GM23338 (cell line): Measurements from ENCODE around the gene PAM16. TPM values are rescaled to one million over a fixed set of nuclear protein-coding genes. Genes with fewer than 3 reads are reported as not detected.

ENCODE experiments used
- ATAC-seq: fragments of 200-7000 bp; cut with Tn5 transposase; 3 replicates; pipeline ENCODE4 v1.9.1; 2020
- DNase-seq: peaks from one replicate; pipeline ENCODE4 v3.0.0-alpha.2; 2015; ENCODE audit warnings: low spot score
- H2AFZ ChIP-seq: fragments of 200-600 bp; sonication (generic); 2 replicates; pipeline ENCODE4 v1.8.0; 2016; ENCODE audit warnings: antibody characterized with exemption, mild to moderate bottlenecking, moderate library complexity
- H3F3A ChIP-seq: fragments of 200-600 bp; sonication (generic); replicated peaks from 2 replicates; pipeline ENCODE4 v1.8.0; 2017; ENCODE audit warnings: antibody characterized with exemption, mixed run types, low read depth
- H3K27ac ChIP-seq: fragments of 200-600 bp; sonication (generic); 2 replicates; pipeline ENCODE4 v1.6.1; 2016; ENCODE audit warnings: low read depth
- H3K27me3 ChIP-seq: fragments of 200-600 bp; sonication (generic); 2 replicates; pipeline ENCODE4 v1.8.0; 2016; ENCODE audit warnings: mild to moderate bottlenecking, mixed run types, moderate library complexity; ENCODE audit not compliant: insufficient read depth
- H3K36me3 ChIP-seq: fragments of 200-600 bp; sonication (generic); 2 replicates; pipeline ENCODE4 v1.8.0; 2016; ENCODE audit warnings: mild to moderate bottlenecking; ENCODE audit not compliant: insufficient read depth
- H3K4me1 ChIP-seq: fragments of 200-600 bp; sonication (generic); 2 replicates; pipeline ENCODE4 v1.8.0; 2016; ENCODE audit warnings: mild to moderate bottlenecking, moderate library complexity; ENCODE audit not compliant: insufficient read depth
- H3K4me2 ChIP-seq: fragments of 200-600 bp; sonication (generic); 2 replicates; pipeline ENCODE4 v1.7.1; 2017; ENCODE audit warnings: mixed run types
- H3K4me3 ChIP-seq: fragments of 200-600 bp; sonication (generic); 2 replicates; pipeline ENCODE4 v1.6.1; 2016; ENCODE audit warnings: mixed run types
- H3K79me2 ChIP-seq: fragments of 200-600 bp; sonication (generic); replicated peaks from 2 replicates; pipeline ENCODE4 v1.8.0; 2017; ENCODE audit warnings: mild to moderate bottlenecking; ENCODE audit not compliant: insufficient read depth
- H3K9me2 ChIP-seq: fragments of 200-600 bp; sonication (generic); 2 replicates; pipeline ENCODE4 v1.8.0; 2017; ENCODE audit not compliant: insufficient read depth
- H4K20me1 ChIP-seq: fragments of 200-600 bp; sonication (generic); replicated peaks from 2 replicates; pipeline ENCODE4 v1.8.0; 2017; ENCODE audit warnings: mild to moderate bottlenecking; ENCODE audit not compliant: insufficient read depth
- H3K27ac Mint-ChIP-seq: 2 replicates; pipeline ENCODE4 v1.8.0; 2020; ENCODE audit warnings: inconsistent platforms, mild to moderate bottlenecking, moderate library complexity, mixed read lengths
- H3K27me3 Mint-ChIP-seq: 3 replicates; pipeline ENCODE4 v1.8.0; 2022; ENCODE audit warnings: low read depth, mild to moderate bottlenecking, moderate library complexity, mixed read lengths, inconsistent platforms; ENCODE audit not compliant: insufficient read depth, poor library complexity
- H3K36me3 Mint-ChIP-seq: 3 replicates; pipeline ENCODE4 v1.8.0; 2021; ENCODE audit warnings: low read depth, mild to moderate bottlenecking, inconsistent platforms, moderate library complexity, mixed read lengths
- H3K4me1 Mint-ChIP-seq: 3 replicates; pipeline ENCODE4 v1.8.0; 2020; ENCODE audit warnings: mild to moderate bottlenecking, inconsistent platforms, mixed read lengths
- H3K4me3 Mint-ChIP-seq: 3 replicates; pipeline ENCODE4 v1.8.0; 2021; ENCODE audit warnings: moderate library complexity, mild to moderate bottlenecking, inconsistent platforms, mixed read lengths
- H3K9me3 Mint-ChIP-seq: 3 replicates; pipeline ENCODE4 v1.8.0; 2020; ENCODE audit warnings: moderate library complexity, mild to moderate bottlenecking, inconsistent platforms, mixed read lengths
- CREB1 ChIP-seq: fragments of 250-450 bp; sonication (Bioruptor Pico); IDR thresholded peaks from 2 replicates; pipeline ENCODE4 v1.5.0; 2020; ENCODE audit warnings: low read depth, mild to moderate bottlenecking, moderate library complexity
- CTCF ChIP-seq, 2 experiments: fragments of 200-600 bp in 1 of 2; sonication (generic) in 1 of 2; conservative IDR thresholded peaks; 2 replicates each; pipeline versions ENCODE4 v1.5.1 to v1.6.1; 2016 to 2017; ENCODE audit warnings: antibody characterized with exemption in 2 of 2, low read depth in 2 of 2, mild to moderate bottlenecking in 2 of 2, moderate library complexity in 1 of 2
- ETS1 ChIP-seq: IDR thresholded peaks from 2 replicates; pipeline ENCODE4 v1.6.1; 2016; ENCODE audit warnings: antibody characterized with exemption
- EZH2 ChIP-seq: fragments of 200-600 bp; sonication (generic); IDR thresholded peaks from one replicate; pipeline ENCODE4 v1.8.0; 2017; ENCODE audit warnings: antibody characterized with exemption, mild to moderate bottlenecking, low read depth; ENCODE audit not compliant: unreplicated experiment
- EZH2phosphoT487 ChIP-seq: fragments of 200-600 bp; sonication (generic); IDR thresholded peaks from one replicate; pipeline ENCODE4 v1.8.1; 2018; ENCODE audit warnings: antibody characterized with exemption; ENCODE audit not compliant: unreplicated experiment
- JUNB ChIP-seq: IDR thresholded peaks from one replicate; pipeline ENCODE4 v1.6.1; 2016; ENCODE audit warnings: antibody characterized with exemption; ENCODE audit not compliant: unreplicated experiment
- NANOG ChIP-seq: IDR thresholded peaks from 2 replicates; pipeline ENCODE4 v1.6.1; 2016; ENCODE audit warnings: antibody characterized with exemption, borderline replicate concordance
- POLR2AphosphoS5 ChIP-seq: IDR thresholded peaks from 2 replicates; pipeline ENCODE4 v1.6.1; 2016; ENCODE audit warnings: antibody characterized with exemption, low read depth
- REST ChIP-seq: IDR thresholded peaks from one replicate; pipeline ENCODE4 v1.6.1; 2018; ENCODE audit warnings: antibody characterized with exemption; ENCODE audit not compliant: unreplicated experiment
- STAT1 ChIP-seq: IDR thresholded peaks from one replicate; pipeline ENCODE4 v1.6.1; 2016; ENCODE audit warnings: antibody characterized with exemption; ENCODE audit not compliant: unreplicated experiment
- ZNF114 ChIP-seq: fragments of 250-450 bp; sonication (Bioruptor Pico); IDR thresholded peaks from 2 replicates; pipeline ENCODE4 v1.5.0; 2020; ENCODE audit warnings: mild to moderate bottlenecking, moderate library complexity
- ZNF331 ChIP-seq: fragments of 250-450 bp; sonication (Bioruptor Pico); IDR thresholded peaks from 2 replicates; pipeline ENCODE4 v1.5.0; 2020; ENCODE audit warnings: low read depth, mild to moderate bottlenecking, moderate library complexity
- polyA plus RNA-seq: library from polyadenylated mRNA; unstranded; fragments of >200 nt; fragmentation: Nextera tagmentation; extraction: Ambion mirVana; gene quantifications from 2 replicates; pipeline ENCODE4 v1.2.1, GENCODE V29; 2016
- total RNA-seq: library from RNA; depleted of rRNA; stranded (reverse); fragments of >200 nt; shearing (Covaris generic); gene quantifications from 2 replicates; pipeline ENCODE4 v1.2.3, GENCODE V29; 2014

Gene PAM16
- total and polyA plus RNA-seq, 2 experiments from 2014 or later: 84.1 to 283 TPM

- no peak for TF ChIP-seq ETS1
- TF ChIP-seq EZH2: no peak
- no peak for TF ChIP-seq JUNB
- no peak for TF ChIP-seq ZNF331 (CRISPR knock-in tag)
- TF ChIP-seq CREB1 (CRISPR knock-in tag): no peak
- TF ChIP-seq NANOG: no peak
- no peak for TF ChIP-seq POLR2AphosphoS5
- no peak for TF ChIP-seq REST
- TF ChIP-seq ZNF114 (CRISPR knock-in tag): no peak
- no peak for TF ChIP-seq CTCF (conservative IDR thresholded peaks at IDR 0.05; ENCODE audit: low read depth in 2 of 2)
- no peak for TF ChIP-seq EZH2phosphoT487
- no peak for TF ChIP-seq STAT1
These were observed 19.6 kb upstream of the PAM16 start (continued) for GRCh38 chr16:4370570-4371356.

DNA sequence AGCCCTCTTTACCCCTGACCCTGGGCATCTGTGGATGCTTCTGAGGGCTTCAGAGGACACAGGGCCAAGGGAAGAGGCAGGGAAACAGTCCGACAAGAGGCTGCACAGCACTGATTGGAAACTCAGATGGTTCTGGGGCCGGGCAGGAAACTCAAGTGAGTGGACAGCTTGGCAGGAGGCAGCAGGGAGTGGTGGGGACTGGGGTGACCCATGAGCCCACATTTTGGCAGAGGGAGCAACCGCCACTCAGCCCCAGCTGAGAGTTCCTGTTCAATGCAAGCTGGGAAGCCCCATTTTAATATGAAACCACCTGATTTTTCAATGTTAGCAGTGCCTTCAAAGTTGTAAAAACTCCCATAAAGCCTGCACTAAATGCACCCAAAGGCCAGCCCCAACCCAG, 19.0 kb upstream of the PAM16 start:
- Histone ChIP-seq H3K36me3 (no peaks in the 10 kb centered on the region), H3K9me2 (no peaks in the 10 kb centered on the region), H3K27me3 (peaks cover 3% of the 10 kb centered on the region; the same call in 1 of the 2 replicates), H3K4me3 (no peak overlapping the region), H2AFZ (no peak overlapping the region), H3K4me1 (peaks cover 35% of the 10 kb centered on the region), H3K79me2 (peaks cover 9% of the 10 kb centered on the region), H3K4me2 (no peak overlapping the region), H3K27ac (no peak overlapping the region), H4K20me1 (no peaks in the 10 kb centered on the region), H3F3A (peaks cover 20% of the 10 kb centered on the region; the same call in 1 of the 2 replicates)
- no peaks in the 10 kb centered on the region for H3K36me3 Mint-ChIP-seq
- no peaks in the 10 kb centered on the region for H3K9me3 Mint-ChIP-seq
- ATAC-seq (no peak), DNase-seq (no peak)
- no peak overlapping the region for H3K4me3 Mint-ChIP-seq
- H3K4me1 Mint-ChIP-seq: peaks cover 17% of the 10 kb centered on the region; the same call in 2 of the 3 replicates
- H3K27me3 Mint-ChIP-seq: peaks cover 19% of the 10 kb centered on the region
- H3K27ac Mint-ChIP-seq: no peak overlapping the region
- TF ChIP-seq ETS1 (no peak), CREB1 (CRISPR knock-in tag) (no peak), ZNF114 (CRISPR knock-in tag) (no peak)
